Sigmoid colon (tissue), 7 donors: Measurements from ENCODE around the gene RNF151. TPM values are rescaled to one million over a fixed set of nuclear protein-coding genes. Genes with fewer than 3 reads are reported as not detected.
A peak's percentile ranks its signal among the peaks of the same experiment; 100 is the strongest.

ENCODE experiments used
- DNase-seq: peaks from one replicate; pipeline ENCODE4 v3.0.0-alpha.2; 2019
- H3K27ac ChIP-seq, 4 donors: fragments of 200-600 bp; sonication (generic); one replicate each; pipeline ENCODE4 v1.5.1; 2016 to 2019; ENCODE audit warnings: mild to moderate bottlenecking in 1 of 4
- H3K27me3 ChIP-seq, 3 donors: fragments of 200-600 bp; sonication (generic); one replicate each; pipeline ENCODE4 v1.5.1; 2019; ENCODE audit warnings: mild to moderate bottlenecking in 1 of 3
- H3K36me3 ChIP-seq, 4 donors: fragments of 200-600 bp; sonication (generic); one replicate each; pipeline ENCODE4 v1.5.1; 2016 to 2019
- H3K4me1 ChIP-seq, 4 donors: fragments of 200-600 bp; sonication (generic); one replicate each; pipeline ENCODE4 v1.5.1; 2017 to 2019
- H3K4me3 ChIP-seq, 4 donors: fragments of 200-600 bp; sonication (generic); one replicate each; pipeline ENCODE4 v1.5.1; 2017 to 2019; ENCODE audit warnings: mild to moderate bottlenecking in 2 of 4, moderate library complexity in 1 of 4
- H3K9me3 ChIP-seq, 4 donors: fragments of 200-600 bp in 3 of 4; sonication (generic) in 3 of 4; one replicate each; pipeline versions ENCODE4 v1.5.1 to v1.6.1; 2013 to 2019
- EP300 ChIP-seq, 4 donors: sonication (generic); formaldehyde crosslinking; IDR thresholded peaks; one replicate each; pipeline ENCODE4 v1.6.1; 2017; ENCODE audit warnings: antibody characterized with exemption in 4 of 4
- POLR2A ChIP-seq, 2 donors: fragments of 450-650 bp; IDR thresholded peaks; one replicate each; pipeline ENCODE4 v1.6.1; 2016; ENCODE audit warnings: antibody characterized with exemption in 2 of 2, mild to moderate bottlenecking in 2 of 2, moderate library complexity in 2 of 2
- POLR2AphosphoS5 ChIP-seq, 4 donors: sonication (generic); formaldehyde crosslinking; IDR thresholded peaks; one replicate each; pipeline ENCODE4 v1.6.1; 2017; ENCODE audit warnings: antibody characterized with exemption in 4 of 4
- WGBS, 2 donors: extraction: QIAGEN DNeasy Blood & Tissue Kit; methylation state at CpG; one replicate each; pipeline ENCODE4 v1.1.7; 2013; 5-methylcytosine and 5-hydroxymethylcytosine counted together
- intact Hi-C: fragments of 100-400 bp; cut with DNase I; formaldehyde crosslinking; loops from one replicate; pipeline ENCODE4 v1.15.1; 2023
- polyA plus RNA-seq, 3 donors: library from polyadenylated mRNA; stranded (reverse); fragments of 200-250 nt; gene quantifications; one replicate each; pipeline ENCODE4 v1.2.3, GENCODE V29; 2013
- total RNA-seq, 4 donors: library from RNA; depleted of rRNA; stranded (reverse); fragments of >200 nt; gene quantifications; one replicate each; pipeline ENCODE4 v1.1.0, GENCODE V29; 2016
- TF ChIP-seq, protein P1 (sequence below), 4 experiments: fragments of 450-650 bp in 3 of 4; fragments of 200-600 bp in 1 of 4; IDR thresholded peaks; one replicate each; pipeline ENCODE4 v1.5.1; 2016 to 2019; ENCODE audit warnings: antibody characterized with exemption in 4 of 4, mild to moderate bottlenecking in 3 of 4, moderate library complexity in 2 of 4
- donor health status: healthy with polysubstance abuse.
- donor health status: Bipolar disorder and iron deficiency.
- donor health status: healthy.

Gene RNF151
- total and polyA plus RNA-seq, 7 donors = 0.10 TPM; not detected in 6

DNA sequence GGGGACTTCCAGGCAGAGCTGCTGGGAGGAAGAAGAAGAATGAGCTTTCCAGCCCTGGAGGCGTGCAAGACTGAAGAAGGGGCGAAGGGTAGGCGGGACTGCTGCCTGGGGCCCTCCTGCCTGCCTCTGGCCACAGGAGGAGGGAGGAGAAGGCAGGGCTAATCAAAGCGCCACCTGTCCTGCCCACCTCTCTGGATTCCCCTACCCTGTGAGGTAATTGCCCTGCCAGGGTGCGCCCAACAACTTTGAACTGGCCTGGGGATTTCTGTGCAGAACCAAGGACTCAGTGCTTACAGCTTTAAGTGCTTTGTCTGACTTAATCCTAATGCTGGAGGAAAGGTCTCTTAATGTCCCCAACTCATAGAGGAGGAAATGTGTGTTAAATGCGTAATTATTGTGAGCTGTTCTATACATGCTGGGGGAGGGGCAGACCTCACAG lies 14.8 kb downstream of the RNF151 start, which contains the start of gene NOXO1:
NOXO1 (minus strand) TSS at position 72 of the 439 bp plus-strand sequence. CDS start 290 bp downstream, outside the sequence.
- no peak for DNase-seq
- H3K36me3 ChIP-seq = peaks cover 28 to 38% (median 30%) of the 10 kb centered on the region in 4 donors
- no peak within 1 kb of the TSS for H3K27ac ChIP-seq
- H3K4me3 ChIP-seq = no peak within 1 kb of the TSS
- H3K27me3 ChIP-seq = peaks cover 35 to 68% (median 62%) of the 10 kb centered on the region in 3 donors
- no peaks in the 10 kb centered on the region for H3K9me3 ChIP-seq
- 6 to 27% methylated on average over 6 of the region's 6 CpGs for WGBS, 2 donors
- intact Hi-C loops = no loop called here
- H3K4me1 ChIP-seq = peaks cover 0 to 31% (median 26%) of the 10 kb centered on the region in 4 donors
- TF ChIP-seq POLR2A (IDR thresholded peaks at IDR 0.05) = peak in 1 of 2 donors; percentile 23
- no peak for TF ChIP-seq POLR2AphosphoS5 (IDR thresholded peaks at IDR 0.05)

- intact Hi-C loops = no loop called here
- Histone ChIP-seq H3K27me3 (peaks cover 35 to 62% (median 56%) of the 10 kb centered on the region in 3 donors), H3K4me3 (no peak overlapping the region), H3K9me3 (no peaks in the 10 kb centered on the region), H3K36me3 (peaks cover 23 to 38% (median 26%) of the 10 kb centered on the region in 4 donors), H3K27ac (no peak overlapping the region), H3K4me1 (peaks cover 0 to 31% (median 26%) of the 10 kb centered on the region in 4 donors)
- DNase-seq = no peak
- TF ChIP-seq EP300 (IDR thresholded peaks at IDR 0.05) (no peak), POLR2AphosphoS5 (IDR thresholded peaks at IDR 0.05) (no peak), POLR2A (IDR thresholded peaks at IDR 0.05) (no peak)
- TF ChIP-seq, protein P1, sequence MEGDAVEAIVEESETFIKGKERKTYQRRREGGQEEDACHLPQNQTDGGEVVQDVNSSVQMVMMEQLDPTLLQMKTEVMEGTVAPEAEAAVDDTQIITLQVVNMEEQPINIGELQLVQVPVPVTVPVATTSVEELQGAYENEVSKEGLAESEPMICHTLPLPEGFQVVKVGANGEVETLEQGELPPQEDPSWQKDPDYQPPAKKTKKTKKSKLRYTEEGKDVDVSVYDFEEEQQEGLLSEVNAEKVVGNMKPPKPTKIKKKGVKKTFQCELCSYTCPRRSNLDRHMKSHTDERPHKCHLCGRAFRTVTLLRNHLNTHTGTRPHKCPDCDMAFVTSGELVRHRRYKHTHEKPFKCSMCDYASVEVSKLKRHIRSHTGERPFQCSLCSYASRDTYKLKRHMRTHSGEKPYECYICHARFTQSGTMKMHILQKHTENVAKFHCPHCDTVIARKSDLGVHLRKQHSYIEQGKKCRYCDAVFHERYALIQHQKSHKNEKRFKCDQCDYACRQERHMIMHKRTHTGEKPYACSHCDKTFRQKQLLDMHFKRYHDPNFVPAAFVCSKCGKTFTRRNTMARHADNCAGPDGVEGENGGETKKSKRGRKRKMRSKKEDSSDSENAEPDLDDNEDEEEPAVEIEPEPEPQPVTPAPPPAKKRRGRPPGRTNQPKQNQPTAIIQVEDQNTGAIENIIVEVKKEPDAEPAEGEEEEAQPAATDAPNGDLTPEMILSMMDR (IDR thresholded peaks at IDR 0.05) = no peak
- 14 to 50% methylated on average over 5 of the region's 5 CpGs for WGBS, 2 donors
Observed at GRCh38 chr16:1982013-1982433, 15.4 kb downstream of the RNF151 start.

DNA sequence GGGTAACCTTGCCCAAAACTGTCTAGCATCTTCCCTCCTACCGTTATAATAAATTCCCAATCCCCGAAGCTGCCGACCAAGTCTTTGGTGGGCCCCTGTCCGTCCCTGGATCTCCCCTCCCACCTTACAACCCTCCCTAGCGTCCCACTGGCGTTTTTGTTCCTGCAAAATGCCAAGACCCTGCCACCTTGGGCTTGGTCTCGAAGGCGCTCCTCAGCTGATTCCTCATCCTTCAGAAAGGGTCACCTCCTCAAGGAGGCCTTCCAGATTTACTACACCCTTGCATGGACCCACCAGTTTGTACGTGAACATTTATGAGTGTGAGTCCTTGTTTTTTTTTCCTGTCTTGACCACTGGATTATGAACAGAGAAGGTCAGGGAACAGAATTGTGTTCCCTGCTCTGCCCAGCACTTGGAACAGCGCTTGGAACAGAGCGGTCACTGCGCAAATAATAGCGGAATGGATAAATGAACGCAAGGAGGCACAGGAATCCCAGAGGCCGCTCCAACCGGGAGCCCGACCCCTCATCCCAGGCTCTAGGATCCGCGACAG lies 16.4 kb downstream of the RNF151 start:
- H3K36me3 ChIP-seq = peaks cover 13 to 27% (median 15%) of the 10 kb centered on the region in 4 donors
- intact Hi-C loops = no loop called here
- H3K9me3 ChIP-seq = no peaks in the 10 kb centered on the region
- peaks cover 35 to 52% (median 45%) of the 10 kb centered on the region in 3 donors for H3K27me3 ChIP-seq
- no peak for DNase-seq
- peak overlapping the region; percentile 49 to 95 (median 80) for H3K4me3 ChIP-seq
- peak overlapping the region; percentile 76 to 83 (median 81) for H3K27ac ChIP-seq
- TF ChIP-seq EP300 (IDR thresholded peaks at IDR 0.05) = no peak
- no peak for TF ChIP-seq POLR2AphosphoS5 (IDR thresholded peaks at IDR 0.05)
- TF ChIP-seq POLR2A (IDR thresholded peaks at IDR 0.05) = no peak
- TF ChIP-seq, protein P1 (IDR thresholded peaks at IDR 0.05) = no peak
- peaks cover 0 to 31% (median 26%) of the 10 kb centered on the region in 4 donors for H3K4me1 ChIP-seq
- WGBS, 2 donors = 32 to 40% methylated on average over 19 of the region's 19 CpGs

GRCh38 chr16:1983544-1984346 lies 17.1 kb downstream of the RNF151 start, which contains the start of gene GFER:
Gene GFER, plus strand, starts transcription at chr16:1984193. Its CDS starts 26 bp downstream, at chr16:1984219.
- Histone ChIP-seq H3K27me3 (peaks cover 30 to 50% (median 40%) of the 10 kb centered on the region in 3 donors), H3K27ac (peak within 1 kb of the TSS; percentile 76 to 83 (median 81)), H3K4me1 (peaks cover 0 to 31% (median 26%) of the 10 kb centered on the region in 4 donors), H3K4me3 (peak within 1 kb of the TSS; percentile 49 to 95 (median 80)), H3K36me3 (peaks cover 6 to 20% (median 10%) of the 10 kb centered on the region in 4 donors), H3K9me3 (no peaks in the 10 kb centered on the region)
- TF ChIP-seq, protein P1 (IDR thresholded peaks at IDR 0.05) = no peak
- no peak for TF ChIP-seq POLR2A (IDR thresholded peaks at IDR 0.05)
- peak in 3 of 4 donors; percentile 29 to 51 (median 34) for TF ChIP-seq POLR2AphosphoS5 (IDR thresholded peaks at IDR 0.05)
- intact Hi-C loops = no loop called here
- WGBS, 2 donors = 0% methylated on average over 109 of the region's 109 CpGs
- peak; percentile 94 for DNase-seq
